GM12878 (cell line): ENCODE measurements around the gene NCAPH2. TPM values are rescaled to one million over a fixed set of nuclear protein-coding genes. Genes with fewer than 3 reads are reported as not detected.
A peak's percentile ranks its signal among the peaks of the same experiment; 100 is the strongest.

Source experiments
- ATAC-seq: fragments of 200-7000 bp; cut with Tn5 transposase; 3 replicates; pipeline ENCODE4 v1.9.1; 2020; ENCODE audit warnings: mild to moderate bottlenecking, moderate library complexity
- BruUV-seq: library from RNA; stranded (reverse); fragments of 400-500 nt; replicated peaks from 2 replicates; lab custom pipeline; 2021; lab: Mats Ljungman, UMichigan
- CTCF ChIA-PET: fragments of 300-600 bp; sonication (Branson Sonifier 250); formaldehyde crosslinking; extraction: SDS; loops from one replicate; lab custom pipeline; 2021; ENCODE audit warnings: inconsistent platforms; lab: Yijun Ruan, JAX
- POLR2A ChIA-PET: fragments of 350-600 bp; formaldehyde crosslinking; extraction: SDS; loops from one replicate; lab custom pipeline; 2021; ENCODE audit warnings: inconsistent platforms; lab: Charles Lee
- RAD21 ChIA-PET: fragments of 300-600 bp; sonication (Branson Sonifier 250); formaldehyde crosslinking; loops from one replicate; lab custom pipeline; 2023; ENCODE audit warnings: antibody characterized with exemption; ENCODE audit not compliant: unreplicated experiment; lab: Charles Lee
- SMC1A ChIA-PET: fragments of 300-600 bp; sonication (Branson Sonifier 250); formaldehyde crosslinking; loops from one replicate; lab custom pipeline; 2023; ENCODE audit not compliant: unreplicated experiment, uncharacterized antibody; lab: Charles Lee
- DNase-seq: peaks from one replicate; pipeline ENCODE4 v3.0.0-alpha.2; 2011; ENCODE audit warnings: low read depth, low spot score
- FAIRE-seq: peaks from 3 replicates; lab custom pipeline; 2011; peaks lifted over from hg19 to GRCh38; lab: Jason Lieb, UNC
- H2AFZ ChIP-seq: 2 replicates; pipeline ENCODE4 v1.6.0; 2011; ENCODE audit warnings: low read depth, low read length, control low read depth; ENCODE audit not compliant: control insufficient read depth
- H3K27ac ChIP-seq: 2 replicates; pipeline ENCODE4 v1.5.1; 2011; ENCODE audit warnings: control low read depth; ENCODE audit not compliant: control insufficient read depth, insufficient read depth
- H3K27me3 ChIP-seq, 2 experiments: replicated peaks in 1 of 2; 2 replicates each; pipeline versions ENCODE4 v1.6.0 to v1.6.1; 2011; ENCODE audit warnings: low read length in 1 of 2; ENCODE audit not compliant: control insufficient read depth in 2 of 2, insufficient read depth in 2 of 2
- H3K36me3 ChIP-seq, 2 experiments: 2 replicates each; pipeline ENCODE4 v1.5.1; 2011; ENCODE audit warnings: low read length in 1 of 2; ENCODE audit not compliant: control insufficient read depth in 2 of 2, insufficient read depth in 2 of 2
- H3K4me1 ChIP-seq: 2 replicates; pipeline ENCODE4 v1.6.1; 2011; ENCODE audit warnings: mild to moderate bottlenecking, low read length, moderate library complexity, mixed read lengths; ENCODE audit not compliant: control insufficient read depth, insufficient read depth
- H3K4me2 ChIP-seq: 2 replicates; pipeline ENCODE4 v1.6.0; 2011; ENCODE audit warnings: control low read depth; ENCODE audit not compliant: control insufficient read depth, insufficient read depth
- H3K4me3 ChIP-seq: fragments of 200-600 bp; sonication (generic); 2 replicates; pipeline ENCODE4 v1.5.1; 2016
- H3K79me2 ChIP-seq: 2 replicates; pipeline ENCODE4 v1.6.0; 2011; ENCODE audit warnings: low read length; ENCODE audit not compliant: control insufficient read depth, insufficient read depth
- H3K9ac ChIP-seq: 2 replicates; pipeline ENCODE4 v1.8.0; 2011; ENCODE audit warnings: low read length, control low read depth, mixed read lengths; ENCODE audit not compliant: control insufficient read depth, insufficient read depth
- H3K9me3 ChIP-seq: replicated peaks from 3 replicates; pipeline ENCODE4 v1.5.1; 2011; ENCODE audit warnings: mild to moderate bottlenecking, low read length; ENCODE audit not compliant: control insufficient read depth, insufficient read depth
- H4K20me1 ChIP-seq: 2 replicates; pipeline ENCODE4 v1.6.0; 2011; ENCODE audit not compliant: control insufficient read depth, insufficient read depth
- BACH1 ChIP-seq: fragments of 450-650 bp; IDR thresholded peaks from 2 replicates; pipeline ENCODE4 v1.6.1; 2017; ENCODE audit warnings: mild to moderate bottlenecking, borderline replicate concordance
- BHLHE40 ChIP-seq, 2 experiments: fragments of 450-650 bp in 1 of 2; IDR thresholded peaks; 2 replicates each; pipeline ENCODE4 v1.6.1; 2011 to 2017; ENCODE audit warnings: low read depth in 2 of 2, borderline replicate concordance in 1 of 2, improper control_type of control experiment in 1 of 2, low read length in 1 of 2, mild to moderate bottlenecking in 1 of 2
- CBFB ChIP-seq: IDR thresholded peaks from 2 replicates; pipeline ENCODE4 v1.6.1; 2016; ENCODE audit warnings: antibody characterized with exemption, low read depth
- CHD2 ChIP-seq: IDR thresholded peaks from 2 replicates; pipeline ENCODE4 v1.6.1; 2011; ENCODE audit warnings: low read depth, low read length, improper control_type of control experiment, borderline replicate concordance
- DPF2 ChIP-seq: fragments of 450-650 bp; IDR thresholded peaks from 2 replicates; pipeline ENCODE4 v1.6.1; 2017; ENCODE audit warnings: mild to moderate bottlenecking
- GATAD2B ChIP-seq: fragments of 450-650 bp; conservative IDR thresholded peaks from 2 replicates; pipeline ENCODE4 v1.6.1; 2017; ENCODE audit warnings: low read depth, mild to moderate bottlenecking, moderate library complexity
- HCFC1 ChIP-seq: fragments of 150-350 bp; IDR thresholded peaks from 2 replicates; pipeline ENCODE4 v1.6.1; 2014; ENCODE audit warnings: low read length
- IKZF1 ChIP-seq: fragments of 450-650 bp; conservative IDR thresholded peaks from 2 replicates; pipeline ENCODE4 v1.6.1; 2017; ENCODE audit warnings: antibody characterized with exemption, mild to moderate bottlenecking
- KLF5 ChIP-seq: fragments of 450-650 bp; IDR thresholded peaks from 2 replicates; pipeline ENCODE4 v1.6.1; 2014; ENCODE audit warnings: mild to moderate bottlenecking; ENCODE audit not compliant: partially characterized antibody
- LARP7 ChIP-seq: fragments of 450-650 bp; IDR thresholded peaks from 2 replicates; pipeline ENCODE4 v1.6.1; 2017; ENCODE audit warnings: mild to moderate bottlenecking
- MAX ChIP-seq: IDR thresholded peaks from 2 replicates; pipeline ENCODE4 v1.6.1; 2012; ENCODE audit warnings: low read depth, low read length, improper control_type of control experiment
- MLLT1 ChIP-seq: fragments of 450-650 bp; IDR thresholded peaks from 2 replicates; pipeline ENCODE4 v1.6.1; 2016; ENCODE audit warnings: mild to moderate bottlenecking
- MYB ChIP-seq: fragments of 150-350 bp; IDR thresholded peaks from 2 replicates; pipeline ENCODE4 v1.6.1; 2014; ENCODE audit warnings: mild to moderate bottlenecking, low read depth, low read length, borderline replicate concordance
- NFYB ChIP-seq: IDR thresholded peaks from 2 replicates; pipeline ENCODE4 v1.6.1; 2011; ENCODE audit warnings: low read depth, mild to moderate bottlenecking, low read length, improper control_type of control experiment, moderate library complexity; ENCODE audit not compliant: insufficient read depth
- NKRF ChIP-seq: fragments of 450-650 bp; conservative IDR thresholded peaks from 2 replicates; pipeline ENCODE4 v1.6.1; 2017; ENCODE audit warnings: mild to moderate bottlenecking, moderate library complexity
- NRF1 ChIP-seq: conservative IDR thresholded peaks from 2 replicates; pipeline ENCODE4 v1.6.1; 2011; ENCODE audit warnings: mild to moderate bottlenecking, low read depth, low read length, improper control_type of control experiment
- POLR2A ChIP-seq: IDR thresholded peaks from 2 replicates; pipeline ENCODE4 v1.6.1; 2011; ENCODE audit warnings: low read depth, mild to moderate bottlenecking, low read length
- SMARCA5 ChIP-seq: fragments of 450-650 bp; IDR thresholded peaks from 2 replicates; pipeline ENCODE4 v1.6.1; 2017; ENCODE audit warnings: mild to moderate bottlenecking
- SP1 ChIP-seq: IDR thresholded peaks from one replicate; pipeline ENCODE4 v1.6.1; 2011; ENCODE audit warnings: low read depth, low read length
- TCF3 ChIP-seq: IDR thresholded peaks from 2 replicates; pipeline ENCODE4 v1.6.1; 2012; ENCODE audit warnings: low read depth, mild to moderate bottlenecking, low read length, borderline replicate concordance; ENCODE audit not compliant: insufficient read depth
- YY1 ChIP-seq: IDR thresholded peaks from 2 replicates; pipeline ENCODE4 v1.6.1; 2011; ENCODE audit warnings: low read depth, mild to moderate bottlenecking, low read length
- WGBS: methylation state at CpG from one replicate; pipeline ENCODE4 v1.1.6; 2016; ENCODE audit warnings: low lambda C conversion rate; ENCODE audit not compliant: insufficient replicate concordance, insufficient coverage; ENCODE audit errors: missing lambda C conversion rate; 5-methylcytosine and 5-hydroxymethylcytosine counted together
- in situ Hi-C: fragments of 300-500 bp; cut with MboI; formaldehyde crosslinking; loops from 9 replicates; pipeline ENCODE4 v1.14.3; 2018; ENCODE audit warnings: mixed read lengths
- intact Hi-C: fragments of 100-400 bp; cut with micrococcal nuclease; formaldehyde crosslinking; loops from one replicate; pipeline ENCODE4 v1.14.2; 2022; ENCODE audit not compliant: unreplicated experiment
- polyA plus RNA-seq, 11 experiments: library from polyadenylated mRNA; depleted of rRNA in 4 of 11; unstranded in 6 of 11; stranded (reverse) in 5 of 11; fragments of >200 nt; fragmentation: Nextera tagmentation in 4 of 11; fragmentation: Illumina TruSeq in 1 of 11; extraction: Ambion mirVana in 4 of 11; extraction: Trizol in 1 of 11; gene quantifications; 1 replicate in 1 of 11; 2 replicates in 10 of 11; pipeline versions ENCODE4 v1.2.1 to v1.2.3, GENCODE V29; 2011 to 2016; ENCODE audit warnings: inconsistent platforms in 2 of 11, missing spikeins in 2 of 11, low read depth in 1 of 11
- total RNA-seq, 4 experiments: library from RNA; depleted of rRNA in 3 of 4; stranded (reverse); fragments of >200 nt in 3 of 4; fragmentation: Illumina TruSeq in 1 of 4; extraction: Trizol in 1 of 4; gene quantifications; 2 replicates each; pipeline versions ENCODE4 v1.2.1 to v1.2.3, GENCODE V29; 2013 to 2021

Gene NCAPH2
- total and polyA plus RNA-seq, 10 of the 15 experiments (the other 5 are each of a cell fraction or from before 2014, with no cell fraction given) = 5.0 to 110 (median 59.9) TPM

GRCh38 chr22:50474710-50475651, 33.0 kb upstream of the NCAPH2 start, which contains the start of gene SBF1:
Gene SBF1, minus strand, starts transcription at chr22:50475035. Its CDS starts 195 bp downstream, at chr22:50474840.
- H3K79me2 ChIP-seq = peaks cover 43% of the 10 kb centered on the region
- in situ Hi-C loops (no loop called here), intact Hi-C loops (loop anchor here (1.0 to 10.0 kb wide), 2 partner anchors 32 to 230 kb away; partner anchors contain the start of genes LMF2 and TUBGCP6)
- peak within 1 kb of the TSS; percentile 66 for H3K9ac ChIP-seq
- DNase-seq (peak; percentile 43), FAIRE-seq (peak; percentile 83), ATAC-seq (peak; percentile 81)
- peak within 1 kb of the TSS; percentile 99 for H3K4me2 ChIP-seq
- H3K9me3 ChIP-seq = no peaks in the 10 kb centered on the region
- no peaks in the 10 kb centered on the region for H4K20me1 ChIP-seq
- peak within 1 kb of the TSS; percentile 96 for H3K4me3 ChIP-seq
- POLR2A ChIA-PET = no interaction called here
- H3K36me3 ChIP-seq = 0 out of 4 replicates have a peak, but pooled peaks cover 0 to 4% of the 10 kb centered on the region in 2 experiments
- RAD21 ChIA-PET = no interaction called here
- 2% methylated on average over 51 of the region's 97 CpGs for WGBS
- SMC1A ChIA-PET = no interaction called here
- CTCF ChIA-PET = interaction anchor here (2.0 kb wide), 1 partner anchor 34 kb away, joined by 9 read pairs; the partner anchor contains the start of genes LMF2 and NCAPH2
- H3K4me1 ChIP-seq = peaks cover 43% of the 10 kb centered on the region
- peak within 1 kb of the TSS; percentile 48; the same call in 1 of the 2 replicates for H3K27ac ChIP-seq
- no TSS peak for BruUV-seq
- H2AFZ ChIP-seq = peak within 1 kb of the TSS; percentile 92
- no peaks in the 10 kb centered on the region for H3K27me3 ChIP-seq
- TF ChIP-seq SMARCA5 (peak; percentile 32; the same call in 1 of the 2 replicates), IKZF1 (peak; percentile 49; the same call in 1 of the 2 replicates), LARP7 (peak; percentile 54), POLR2A (peak; percentile 63), DPF2 (no peak), BACH1 (peak; percentile 24; the same call in 1 of the 2 replicates), TCF3 (0 out of 2 replicates have a peak, but pooled peaks have one; percentile 48), NKRF (peak; percentile 58), NFYB (peak; percentile 55; the same call in 1 of the 2 replicates), CBFB (no peak), MYB (no peak), NRF1 (peak; percentile 67), MAX (no peak), SP1 (peak; percentile 78), GATAD2B (peak; percentile 68; the same call in 1 of the 2 replicates), KLF5 (peak; percentile 35), MLLT1 (no peak), HCFC1 (0 out of 2 replicates have a peak, but pooled peaks have one; percentile 15), CHD2 (no peak), BHLHE40 (IDR thresholded peaks at IDR 0.05; ENCODE audit: borderline replicate concordance in 1 of 2, low read depth in 2 of 2, low read length in 1 of 2) (0 out of 4 replicates have a peak, but pooled peaks of 1 of the 2 experiments have one; percentile 25), YY1 (peak; percentile 93)
